SH-SY5Y (cell line): ENCODE data around the gene PSD2.

Experiments used
- GATA2 ChIP-seq: IDR thresholded peaks from 2 replicates; pipeline ENCODE4 v1.6.1; 2011; ENCODE audit warnings: mild to moderate bottlenecking, low read depth, low read length
- GATA3 ChIP-seq: IDR thresholded peaks from 2 replicates; pipeline ENCODE4 v1.6.1; 2011; ENCODE audit warnings: low read depth, mild to moderate bottlenecking, low read length, moderate library complexity

The PSD2 gene

GRCh38 chr5:139870677-139871076, 75.1 kb downstream of the PSD2 start:
- TF ChIP-seq GATA3 (no peak), GATA2 (no peak)

- TF ChIP-seq GATA3 = no peak
- TF ChIP-seq GATA2 = no peak
These were observed 76.0 kb downstream of the PSD2 start for GRCh38 chr5:139871614-139872013.

- TF ChIP-seq GATA3 (no peak), GATA2 (no peak)
These were observed 76.6 kb downstream of the PSD2 start for GRCh38 chr5:139872052-139872766.

- TF ChIP-seq GATA2 (peak; percentile 28; the same call in 1 of the 2 replicates), GATA3 (no peak)
These were observed 77.5 kb downstream of the PSD2 start for GRCh38 chr5:139872851-139873794.

- TF ChIP-seq GATA3 (no peak), GATA2 (no peak)
These were observed 80.3 kb downstream of the PSD2 start for GRCh38 chr5:139875957-139876356.

- no peak for TF ChIP-seq GATA3
- no peak for TF ChIP-seq GATA2
These were observed 81.6 kb downstream of the PSD2 start for GRCh38 chr5:139877129-139877597.

GRCh38 chr5:139878093-139878492, 82.5 kb downstream of the PSD2 start:
- TF ChIP-seq GATA2 (no peak), GATA3 (no peak)

GRCh38 chr5:139880416-139881142, 85.0 kb downstream of the PSD2 start:
- TF ChIP-seq GATA2 = peak; percentile 98
- TF ChIP-seq GATA3 = no peak; the same call in 1 of the 2 replicates

- TF ChIP-seq GATA2 (no peak), GATA3 (no peak)
These were observed 85.6 kb downstream of the PSD2 start for GRCh38 chr5:139881143-139881733.

- no peak for TF ChIP-seq GATA3
These were observed 86.7 kb downstream of the PSD2 start for GRCh38 chr5:139882316-139882715.

GRCh38 chr5:139882961-139883539, 87.4 kb downstream of the PSD2 start:
- TF ChIP-seq GATA2 (no peak), GATA3 (no peak)

- TF ChIP-seq GATA3 = no peak
- TF ChIP-seq GATA2 = no peak
These were observed 88.5 kb downstream of the PSD2 start for GRCh38 chr5:139884144-139884543.

- TF ChIP-seq GATA2 (no peak), GATA3 (no peak)
These were observed 89.1 kb downstream of the PSD2 start for GRCh38 chr5:139884734-139885133.
